CD4-positive, alpha-beta memory T cell (primary cell): Measurements from ENCODE around the gene SPAG6. TPM values are rescaled to one million over a fixed set of nuclear protein-coding genes. Genes with fewer than 3 reads are reported as not detected.

Experiments used
- CTCF ChIA-PET: fragments of 350-600 bp; sonication (Branson Sonifier 250); formaldehyde crosslinking; loops from one replicate; lab custom pipeline; 2021; ENCODE audit warnings: inconsistent platforms; ENCODE audit not compliant: partially characterized antibody; lab: Charles Lee
- POLR2A ChIA-PET: fragments of 350-600 bp; sonication (Branson Sonifier 250); formaldehyde crosslinking; loops from one replicate; lab custom pipeline; 2021; ENCODE audit not compliant: partially characterized antibody; lab: Charles Lee
- DNase-seq, 5 donors: peaks; one replicate each; pipeline versions ENCODE4 v3.0.0 to v3.0.0-alpha.2; 2020 to 2022; ENCODE audit warnings: mixed read lengths in 1 of 5
- H3K27ac ChIP-seq: one replicate; pipeline ENCODE4 v1.7.0; 2013; ENCODE audit warnings: low read depth, low read length
- H3K27me3 ChIP-seq: 2 replicates; pipeline ENCODE4 v1.7.0; 2013; ENCODE audit warnings: mild to moderate bottlenecking, low read length, moderate library complexity; ENCODE audit not compliant: insufficient read depth
- H3K36me3 ChIP-seq: 2 replicates; pipeline ENCODE4 v1.7.0; 2013; ENCODE audit warnings: mild to moderate bottlenecking, low read length, moderate library complexity; ENCODE audit not compliant: insufficient read depth
- H3K4me1 ChIP-seq: 2 replicates; pipeline ENCODE4 v1.7.0; 2013; ENCODE audit warnings: mild to moderate bottlenecking, low read length, moderate library complexity; ENCODE audit not compliant: insufficient read depth
- H3K4me3 ChIP-seq, 2 donors: one replicate each; pipeline ENCODE4 v1.7.0; 2013; ENCODE audit warnings: low read length in 2 of 2, mild to moderate bottlenecking in 1 of 2
- H3K9me3 ChIP-seq, 2 donors: one replicate each; pipeline ENCODE4 v1.7.0; 2013; ENCODE audit warnings: low read length in 2 of 2, control low read depth in 1 of 2; ENCODE audit not compliant: control insufficient read depth in 1 of 2
- H3K27ac Mint-ChIP-seq, 7 donors: one replicate each; pipeline ENCODE4 v1.8.0; 2020 to 2021; ENCODE audit warnings: mixed read lengths in 7 of 7, mild to moderate bottlenecking in 6 of 7, inconsistent platforms in 3 of 7, moderate library complexity in 3 of 7
- H3K27me3 Mint-ChIP-seq, 2 donors: one replicate each; pipeline ENCODE4 v1.8.0; 2020 to 2021; ENCODE audit warnings: mixed read lengths in 2 of 2
- H3K36me3 Mint-ChIP-seq, 2 donors: one replicate each; pipeline ENCODE4 v1.8.0; 2020 to 2021; ENCODE audit warnings: mixed read lengths in 2 of 2, inconsistent platforms in 1 of 2, mild to moderate bottlenecking in 1 of 2
- H3K4me1 Mint-ChIP-seq, 4 donors: one replicate each; pipeline ENCODE4 v1.8.0; 2020 to 2021; ENCODE audit warnings: mixed read lengths in 4 of 4, mild to moderate bottlenecking in 1 of 4
- H3K4me3 Mint-ChIP-seq, 8 donors: one replicate each; pipeline ENCODE4 v1.8.0; 2020 to 2021; ENCODE audit warnings: mixed read lengths in 8 of 8, mild to moderate bottlenecking in 7 of 8, moderate library complexity in 6 of 8, inconsistent platforms in 3 of 8
- H3K9me3 Mint-ChIP-seq, 8 donors: one replicate each; pipeline ENCODE4 v1.8.0; 2020 to 2021; ENCODE audit warnings: mixed read lengths in 8 of 8, mild to moderate bottlenecking in 5 of 8, inconsistent platforms in 3 of 8, moderate library complexity in 1 of 8
- intact Hi-C: fragments of 100-400 bp; cut with micrococcal nuclease; formaldehyde crosslinking; loops from one replicate; pipeline ENCODE4 v1.15.1; 2023
- polyA plus RNA-seq, 2 donors: library from polyadenylated mRNA; unstranded; fragments of 300-500 nt; fragmentation: Illumina TruSeq; gene quantifications; one replicate each; pipeline ENCODE4 v1.2.3, GENCODE V29; 2021
- total RNA-seq, 2 experiments: library from RNA; stranded (reverse); gene quantifications; one replicate each; pipeline ENCODE4 v1.2.3, GENCODE V29; 2021

The SPAG6 gene
- total and polyA plus RNA-seq, 4 experiments from 2014 or later = not detected

GRCh38 chr10:22324893-22325271 lies 20.4 kb upstream of the SPAG6 start:
- Mint-ChIP-seq H3K4me1 (peaks cover 38 to 49% (median 44%) of the 10 kb centered on the region in 4 donors), H3K27ac (peak overlapping the region; percentile 81 to 97 (median 91)), H3K4me3 (peak overlapping the region; percentile 85 to 94 (median 88)), H3K27me3 (peaks cover 12 to 17% of the 10 kb centered on the region in 2 donors), H3K9me3 (peaks cover 0 to 4% (median 0%) of the 10 kb centered on the region in 8 donors), H3K36me3 (peaks cover 13 to 38% of the 10 kb centered on the region in 2 donors)
- Histone ChIP-seq H3K36me3 (no peaks in the 10 kb centered on the region), H3K4me3 (peak overlapping the region; percentile 40 to 68), H3K4me1 (peaks cover 42% of the 10 kb centered on the region), H3K9me3 (no peaks in the 10 kb centered on the region), H3K27me3 (no peaks in the 10 kb centered on the region), H3K27ac (peak overlapping the region; percentile 65)
- POLR2A ChIA-PET = interaction anchor here (0.6 to 4.8 kb wide), 11 partner anchors 7 to 799 kb away, joined by 3 to 53 read pairs (median 5); partner anchors contain the start of genes COMMD3, DNAJC1 and SKIDA1
- no peak for DNase-seq
- intact Hi-C loops = loop anchor here (1.0 to 5.0 kb wide), 6 partner anchors 8 to 1112 kb away; partner anchors contain the start of gene OTUD1
- CTCF ChIA-PET = interaction anchor here (1.3 kb wide), 1 partner anchor 9 kb away, joined by 4 read pairs; the partner anchor contains the start of gene COMMD3

- H3K4me3 ChIP-seq = peak overlapping the region; percentile 40 to 68
- H3K4me1 ChIP-seq = peaks cover 39% of the 10 kb centered on the region
- POLR2A ChIA-PET = interaction anchor here (0.8 to 4.8 kb wide), 11 partner anchors 7 to 800 kb away, joined by 3 to 53 read pairs (median 11); partner anchors contain the start of genes COMMD3, DNAJC1 and SKIDA1
- CTCF ChIA-PET = interaction anchor here (1.3 kb wide), 1 partner anchor 9 kb away, joined by 3 read pairs; the partner anchor contains the start of gene COMMD3
- peak overlapping the region; percentile 81 to 97 (median 91) for H3K27ac Mint-ChIP-seq
- no peaks in the 10 kb centered on the region for H3K27me3 ChIP-seq
- H3K4me1 Mint-ChIP-seq = peaks cover 35 to 44% (median 39%) of the 10 kb centered on the region in 4 donors
- peaks cover 10 to 13% of the 10 kb centered on the region in 2 donors for H3K27me3 Mint-ChIP-seq
- H3K36me3 ChIP-seq = no peaks in the 10 kb centered on the region
- peaks cover 14 to 34% of the 10 kb centered on the region in 2 donors for H3K36me3 Mint-ChIP-seq
- H3K27ac ChIP-seq = peak overlapping the region; percentile 65
- peak; percentile 83 to 86 (median 84) for DNase-seq
- peaks cover 0 to 4% (median 0%) of the 10 kb centered on the region in 8 donors for H3K9me3 Mint-ChIP-seq
- intact Hi-C loops = loop anchor here (1.0 to 2.0 kb wide), 2 partner anchors 8 to 387 kb away; no protein-coding TSS in a partner anchor
- peak overlapping the region; percentile 85 to 94 (median 88) for H3K4me3 Mint-ChIP-seq
- no peaks in the 10 kb centered on the region for H3K9me3 ChIP-seq
Observed at GRCh38 chr10:22325272-22326144, 19.8 kb upstream of the SPAG6 start.

- CTCF ChIA-PET = interaction anchor here (1.3 kb wide), 1 partner anchor 10 kb away, joined by 3 read pairs; the partner anchor contains the start of gene COMMD3
Observed at GRCh38 chr10:22326145-22326702, 19.1 kb upstream of the SPAG6 start.

GRCh38 chr10:22329150-22329549 lies 16.1 kb upstream of the SPAG6 start:
- intact Hi-C loops = no loop called here
- Histone ChIP-seq H3K36me3 (no peaks in the 10 kb centered on the region), H3K27me3 (no peaks in the 10 kb centered on the region), H3K4me3 (no peak overlapping the region), H3K27ac (no peak overlapping the region), H3K9me3 (no peaks in the 10 kb centered on the region), H3K4me1 (peaks cover 45% of the 10 kb centered on the region)
- POLR2A ChIA-PET = no interaction called here
- peaks cover 0 to 12% (median 2%) of the 10 kb centered on the region in 8 donors for H3K9me3 Mint-ChIP-seq
- H3K4me3 Mint-ChIP-seq = no peak overlapping the region
- H3K27ac Mint-ChIP-seq = no peak overlapping the region
- CTCF ChIA-PET = no interaction called here
- H3K36me3 Mint-ChIP-seq = peaks cover 14 to 37% of the 10 kb centered on the region in 2 donors
- no peak for DNase-seq
- H3K27me3 Mint-ChIP-seq = peaks cover 4 to 15% of the 10 kb centered on the region in 2 donors
- peaks cover 33 to 42% (median 39%) of the 10 kb centered on the region in 4 donors for H3K4me1 Mint-ChIP-seq

More at GRCh38 chr10:22326145-22326702, 19.1 kb upstream of the SPAG6 start:
- POLR2A ChIA-PET = interaction anchor here (1.4 to 3.4 kb wide), 4 partner anchors 10 to 110 kb away, joined by 5 to 42 read pairs (median 14); partner anchors contain the start of gene COMMD3
- no peaks in the 10 kb centered on the region for H3K9me3 ChIP-seq
- Mint-ChIP-seq H3K36me3 (peaks cover 14 to 32% of the 10 kb centered on the region in 2 donors), H3K9me3 (peaks cover 0 to 4% (median 0%) of the 10 kb centered on the region in 8 donors), H3K27ac (peak overlapping the region; percentile 75 to 91 (median 90)), H3K27me3 (peaks cover 10 to 13% of the 10 kb centered on the region in 2 donors), H3K4me1 (peaks cover 35 to 44% (median 39%) of the 10 kb centered on the region in 4 donors), H3K4me3 (peak overlapping the region; percentile 81 to 84 (median 84))
- no peaks in the 10 kb centered on the region for H3K27me3 ChIP-seq
- no peaks in the 10 kb centered on the region for H3K36me3 ChIP-seq
- H3K27ac ChIP-seq = peak overlapping the region; percentile 54
- no peak for DNase-seq
- intact Hi-C loops = no loop called here
- peaks cover 39% of the 10 kb centered on the region for H3K4me1 ChIP-seq
- H3K4me3 ChIP-seq = peak overlapping the region; percentile 20 to 56

GRCh38 chr10:22332116-22332692 lies 13.1 kb upstream of the SPAG6 start:
- intact Hi-C loops = loop anchor here (2.0 kb wide), 1 partner anchor 329 kb away; the partner anchor contains the start of gene DNAJC1
- H3K4me1 Mint-ChIP-seq = peaks cover 21 to 38% (median 30%) of the 10 kb centered on the region in 4 donors
- peaks cover 0 to 23% (median 5%) of the 10 kb centered on the region in 8 donors for H3K9me3 Mint-ChIP-seq
- H3K4me3 Mint-ChIP-seq = peak overlapping the region in 7 of 8 donors; percentile 40 to 93 (median 87)
- ChIA-PET CTCF (interaction anchor here (0.9 to 2.6 kb wide), 3 partner anchors 8 to 16 kb away, joined by 3 to 10 read pairs (median 4); partner anchors contain the start of gene COMMD3), POLR2A (interaction anchor here (0.9 to 2.6 kb wide), 7 partner anchors 8 to 105 kb away, joined by 4 to 26 read pairs (median 9); partner anchors contain the start of gene COMMD3)
- H3K36me3 Mint-ChIP-seq = peaks cover 14 to 25% of the 10 kb centered on the region in 2 donors
- Histone ChIP-seq H3K4me3 (no peak overlapping the region), H3K36me3 (no peaks in the 10 kb centered on the region), H3K27ac (peak overlapping the region; percentile 61), H3K27me3 (peaks cover 15% of the 10 kb centered on the region), H3K4me1 (peaks cover 52% of the 10 kb centered on the region), H3K9me3 (no peaks in the 10 kb centered on the region)
- H3K27me3 Mint-ChIP-seq = peaks cover 7 to 13% of the 10 kb centered on the region in 2 donors
- peak overlapping the region in 6 of 7 donors; percentile 48 to 97 (median 92) for H3K27ac Mint-ChIP-seq
- no peak for DNase-seq
